PFSK-1 (cell line): ENCODE data around the gene POU6F2.

ENCODE experiments used
- FOXP2 ChIP-seq: optimal IDR thresholded peaks from 2 replicates; pipeline ENCODE3; 2011; ENCODE audit warnings: borderline replicate concordance, control low read depth, inconsistent platforms; ENCODE audit not compliant: insufficient read depth; ENCODE audit errors: extremely low read length, extremely low read depth
- POLR2AphosphoS5 ChIP-seq: IDR thresholded peaks from 2 replicates; pipeline ENCODE4 v1.6.1; 2012; ENCODE audit warnings: low read depth, mild to moderate bottlenecking, control low read depth, low read length, moderate library complexity
- REST ChIP-seq, 2 experiments: IDR thresholded peaks; 2 replicates each; pipeline versions ENCODE4 v1.6.1 to v1.8.0; 2011 to 2012; ENCODE audit warnings: low read depth in 2 of 2, low read length in 2 of 2, control low read depth in 1 of 2, inconsistent platforms in 1 of 2, mild to moderate bottlenecking in 1 of 2, moderate library complexity in 1 of 2; ENCODE audit not compliant: insufficient read depth in 1 of 2
- SIN3A ChIP-seq: IDR thresholded peaks from 2 replicates; pipeline ENCODE4 v1.6.1; 2012; ENCODE audit warnings: mild to moderate bottlenecking, low read length, moderate library complexity, borderline replicate concordance; ENCODE audit not compliant: insufficient read depth
- TAF1 ChIP-seq: IDR thresholded peaks from 2 replicates; pipeline ENCODE4 v1.6.1; 2012; ENCODE audit warnings: low read length, control low read depth, borderline replicate concordance; ENCODE audit not compliant: insufficient read depth

- TF ChIP-seq POLR2AphosphoS5 (no peak), SIN3A (no peak), REST (IDR thresholded peaks at IDR 0.05; ENCODE audit: insufficient read depth in 1 of 2, low read depth in 2 of 2, low read length in 2 of 2) (no peak), TAF1 (no peak), FOXP2 (peak; percentile 99)
Measured at GRCh38 chr7:38932509-38933168, 45.1 kb upstream of the POU6F2 start.
